GM12878 (cell line): ENCODE results near the gene ASB3. TPM values are rescaled to one million over a fixed set of nuclear protein-coding genes. Genes with fewer than 3 reads are reported as not detected.

ENCODE experiments used
- ATAC-seq: fragments of 200-7000 bp; cut with Tn5 transposase; 3 replicates; pipeline ENCODE4 v1.9.1; 2020; ENCODE audit warnings: mild to moderate bottlenecking, moderate library complexity
- BruUV-seq: library from RNA; stranded (reverse); fragments of 400-500 nt; replicated peaks from 2 replicates; lab custom pipeline; 2021; lab: Mats Ljungman, UMichigan
- CTCF ChIA-PET: fragments of 300-600 bp; sonication (Branson Sonifier 250); formaldehyde crosslinking; extraction: SDS; loops from one replicate; lab custom pipeline; 2021; ENCODE audit warnings: inconsistent platforms; lab: Yijun Ruan, JAX
- POLR2A ChIA-PET: fragments of 350-600 bp; formaldehyde crosslinking; extraction: SDS; loops from one replicate; lab custom pipeline; 2021; ENCODE audit warnings: inconsistent platforms; lab: Charles Lee
- RAD21 ChIA-PET: fragments of 300-600 bp; sonication (Branson Sonifier 250); formaldehyde crosslinking; loops from one replicate; lab custom pipeline; 2023; ENCODE audit warnings: antibody characterized with exemption; ENCODE audit not compliant: unreplicated experiment; lab: Charles Lee
- SMC1A ChIA-PET: fragments of 300-600 bp; sonication (Branson Sonifier 250); formaldehyde crosslinking; loops from one replicate; lab custom pipeline; 2023; ENCODE audit not compliant: unreplicated experiment, uncharacterized antibody; lab: Charles Lee
- DNase-seq: peaks from one replicate; pipeline ENCODE4 v3.0.0-alpha.2; 2011; ENCODE audit warnings: low read depth, low spot score
- FAIRE-seq: peaks from 3 replicates; lab custom pipeline; 2011; peaks lifted over from hg19 to GRCh38; lab: Jason Lieb, UNC
- H2AFZ ChIP-seq: 2 replicates; pipeline ENCODE4 v1.6.0; 2011; ENCODE audit warnings: low read depth, low read length, control low read depth; ENCODE audit not compliant: control insufficient read depth
- H3K27ac ChIP-seq: 2 replicates; pipeline ENCODE4 v1.5.1; 2011; ENCODE audit warnings: control low read depth; ENCODE audit not compliant: control insufficient read depth, insufficient read depth
- H3K27me3 ChIP-seq, 2 experiments: replicated peaks in 1 of 2; 2 replicates each; pipeline versions ENCODE4 v1.6.0 to v1.6.1; 2011; ENCODE audit warnings: low read length in 1 of 2; ENCODE audit not compliant: control insufficient read depth in 2 of 2, insufficient read depth in 2 of 2
- H3K36me3 ChIP-seq, 2 experiments: 2 replicates each; pipeline ENCODE4 v1.5.1; 2011; ENCODE audit warnings: low read length in 1 of 2; ENCODE audit not compliant: control insufficient read depth in 2 of 2, insufficient read depth in 2 of 2
- H3K4me1 ChIP-seq: 2 replicates; pipeline ENCODE4 v1.6.1; 2011; ENCODE audit warnings: mild to moderate bottlenecking, low read length, moderate library complexity, mixed read lengths; ENCODE audit not compliant: control insufficient read depth, insufficient read depth
- H3K4me2 ChIP-seq: 2 replicates; pipeline ENCODE4 v1.6.0; 2011; ENCODE audit warnings: control low read depth; ENCODE audit not compliant: control insufficient read depth, insufficient read depth
- H3K4me3 ChIP-seq: fragments of 200-600 bp; sonication (generic); 2 replicates; pipeline ENCODE4 v1.5.1; 2016
- H3K79me2 ChIP-seq: 2 replicates; pipeline ENCODE4 v1.6.0; 2011; ENCODE audit warnings: low read length; ENCODE audit not compliant: control insufficient read depth, insufficient read depth
- H3K9ac ChIP-seq: 2 replicates; pipeline ENCODE4 v1.8.0; 2011; ENCODE audit warnings: low read length, control low read depth, mixed read lengths; ENCODE audit not compliant: control insufficient read depth, insufficient read depth
- H3K9me3 ChIP-seq: replicated peaks from 3 replicates; pipeline ENCODE4 v1.5.1; 2011; ENCODE audit warnings: mild to moderate bottlenecking, low read length; ENCODE audit not compliant: control insufficient read depth, insufficient read depth
- H4K20me1 ChIP-seq: 2 replicates; pipeline ENCODE4 v1.6.0; 2011; ENCODE audit not compliant: control insufficient read depth, insufficient read depth
- BCLAF1 ChIP-seq: fragments of 450-650 bp; IDR thresholded peaks from 2 replicates; pipeline ENCODE4 v1.6.1; 2017; ENCODE audit warnings: antibody characterized with exemption, mild to moderate bottlenecking, moderate library complexity
- E2F8 ChIP-seq: fragments of 450-650 bp; IDR thresholded peaks from 2 replicates; pipeline ENCODE4 v1.6.1; 2018; ENCODE audit warnings: mild to moderate bottlenecking, low read depth, moderate library complexity; ENCODE audit not compliant: partially characterized antibody
- SIN3A ChIP-seq: IDR thresholded peaks from 2 replicates; pipeline ENCODE4 v1.6.1; 2012; ENCODE audit warnings: low read depth, low read length, improper control_type of control experiment
- TCF7 ChIP-seq: IDR thresholded peaks from 2 replicates; pipeline ENCODE4 v1.6.1; 2014; ENCODE audit warnings: antibody characterized with exemption, borderline replicate concordance
- ZBED1 ChIP-seq: IDR thresholded peaks from 2 replicates; pipeline ENCODE4 v1.6.1; 2016; ENCODE audit warnings: borderline replicate concordance
- ZNF384 ChIP-seq: IDR thresholded peaks from 2 replicates; pipeline ENCODE4 v1.6.1; 2012; ENCODE audit warnings: low read depth, mild to moderate bottlenecking, low read length, improper control_type of control experiment, borderline replicate concordance
- WGBS: methylation state at CpG from one replicate; pipeline ENCODE4 v1.1.6; 2016; ENCODE audit warnings: low lambda C conversion rate; ENCODE audit not compliant: insufficient replicate concordance, insufficient coverage; ENCODE audit errors: missing lambda C conversion rate; 5-methylcytosine and 5-hydroxymethylcytosine counted together
- in situ Hi-C: fragments of 300-500 bp; cut with MboI; formaldehyde crosslinking; loops from 9 replicates; pipeline ENCODE4 v1.14.3; 2018; ENCODE audit warnings: mixed read lengths
- intact Hi-C: fragments of 100-400 bp; cut with micrococcal nuclease; formaldehyde crosslinking; loops from one replicate; pipeline ENCODE4 v1.14.2; 2022; ENCODE audit not compliant: unreplicated experiment
- polyA plus RNA-seq, 11 experiments: library from polyadenylated mRNA; depleted of rRNA in 4 of 11; unstranded in 6 of 11; stranded (reverse) in 5 of 11; fragments of >200 nt; fragmentation: Nextera tagmentation in 4 of 11; fragmentation: Illumina TruSeq in 1 of 11; extraction: Ambion mirVana in 4 of 11; extraction: Trizol in 1 of 11; gene quantifications; 1 replicate in 1 of 11; 2 replicates in 10 of 11; pipeline versions ENCODE4 v1.2.1 to v1.2.3, GENCODE V29; 2011 to 2016; ENCODE audit warnings: inconsistent platforms in 2 of 11, missing spikeins in 2 of 11, low read depth in 1 of 11
- total RNA-seq, 4 experiments: library from RNA; depleted of rRNA in 3 of 4; stranded (reverse); fragments of >200 nt in 3 of 4; fragmentation: Illumina TruSeq in 1 of 4; extraction: Trizol in 1 of 4; gene quantifications; 2 replicates each; pipeline versions ENCODE4 v1.2.1 to v1.2.3, GENCODE V29; 2013 to 2021
- TF ChIP-seq, protein P1 (sequence below): IDR thresholded peaks from 2 replicates; pipeline ENCODE4 v1.6.1; 2012; ENCODE audit warnings: mild to moderate bottlenecking, low read depth, low read length

ASB3 gene
- total and polyA plus RNA-seq, 10 of the 15 experiments (the other 5 are each of a cell fraction or from before 2014, with no cell fraction given): 16.4 to 30.9 (median 22.6) TPM

GRCh38 chr2:53694096-53694771 is 92.5 kb downstream of the ASB3 start:
- H2AFZ ChIP-seq: no peak overlapping the region
- RAD21 ChIA-PET: no interaction called here
- CTCF ChIA-PET: no interaction called here
- in situ Hi-C loops: no loop called here
- FAIRE-seq (no peak), DNase-seq (no peak), ATAC-seq (no peak)
- no peak overlapping the region for H3K4me2 ChIP-seq
- H3K27me3 ChIP-seq: no peaks in the 10 kb centered on the region
- WGBS: 97% methylated on average over 3 of the region's 3 CpGs
- TF ChIP-seq ZBED1 (no peak), E2F8 (no peak), BCLAF1 (no peak), ZNF384 (no peak), SIN3A (no peak), TCF7 (no peak)
- TF ChIP-seq, protein P1, sequence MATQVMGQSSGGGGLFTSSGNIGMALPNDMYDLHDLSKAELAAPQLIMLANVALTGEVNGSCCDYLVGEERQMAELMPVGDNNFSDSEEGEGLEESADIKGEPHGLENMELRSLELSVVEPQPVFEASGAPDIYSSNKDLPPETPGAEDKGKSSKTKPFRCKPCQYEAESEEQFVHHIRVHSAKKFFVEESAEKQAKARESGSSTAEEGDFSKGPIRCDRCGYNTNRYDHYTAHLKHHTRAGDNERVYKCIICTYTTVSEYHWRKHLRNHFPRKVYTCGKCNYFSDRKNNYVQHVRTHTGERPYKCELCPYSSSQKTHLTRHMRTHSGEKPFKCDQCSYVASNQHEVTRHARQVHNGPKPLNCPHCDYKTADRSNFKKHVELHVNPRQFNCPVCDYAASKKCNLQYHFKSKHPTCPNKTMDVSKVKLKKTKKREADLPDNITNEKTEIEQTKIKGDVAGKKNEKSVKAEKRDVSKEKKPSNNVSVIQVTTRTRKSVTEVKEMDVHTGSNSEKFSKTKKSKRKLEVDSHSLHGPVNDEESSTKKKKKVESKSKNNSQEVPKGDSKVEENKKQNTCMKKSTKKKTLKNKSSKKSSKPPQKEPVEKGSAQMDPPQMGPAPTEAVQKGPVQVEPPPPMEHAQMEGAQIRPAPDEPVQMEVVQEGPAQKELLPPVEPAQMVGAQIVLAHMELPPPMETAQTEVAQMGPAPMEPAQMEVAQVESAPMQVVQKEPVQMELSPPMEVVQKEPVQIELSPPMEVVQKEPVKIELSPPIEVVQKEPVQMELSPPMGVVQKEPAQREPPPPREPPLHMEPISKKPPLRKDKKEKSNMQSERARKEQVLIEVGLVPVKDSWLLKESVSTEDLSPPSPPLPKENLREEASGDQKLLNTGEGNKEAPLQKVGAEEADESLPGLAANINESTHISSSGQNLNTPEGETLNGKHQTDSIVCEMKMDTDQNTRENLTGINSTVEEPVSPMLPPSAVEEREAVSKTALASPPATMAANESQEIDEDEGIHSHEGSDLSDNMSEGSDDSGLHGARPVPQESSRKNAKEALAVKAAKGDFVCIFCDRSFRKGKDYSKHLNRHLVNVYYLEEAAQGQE: no peak
- POLR2A ChIA-PET: no interaction called here
- no peaks in the 10 kb centered on the region for H3K9me3 ChIP-seq
- intact Hi-C loops: no loop called here
- BruUV-seq: no TSS peak
- H3K4me1 ChIP-seq: no peaks in the 10 kb centered on the region
- no peaks in the 10 kb centered on the region for H3K36me3 ChIP-seq
- H3K9ac ChIP-seq: no peak overlapping the region
- SMC1A ChIA-PET: no interaction called here
- no peak overlapping the region for H3K4me3 ChIP-seq
- H4K20me1 ChIP-seq: no peaks in the 10 kb centered on the region
- H3K27ac ChIP-seq: no peak overlapping the region
- H3K79me2 ChIP-seq: no peaks in the 10 kb centered on the region
